NCI-H128 (cell line): Measurements from ENCODE around the gene EIF5A.
"Not testable (repeated sequence)": the region's sequence is repeated elsewhere in the genome, so short reads cannot be mapped to it uniquely, and the experiment has no call there.

Source experiments
- DNase-seq: peaks from one replicate; lab custom pipeline; 2025; ENCODE audit not compliant: unreplicated experiment; lab: John Stamatoyannopoulos, UW

The EIF5A gene

GRCh38 chr17:7329997-7330637, 22.7 kb downstream of the EIF5A start:
- DNase-seq, result no peak

- DNase-seq, result no peak
These were observed 23.2 kb downstream of the EIF5A start for GRCh38 chr17:7330638-7331015.

GRCh38 chr17:7332111-7332510, 24.7 kb downstream of the EIF5A start:
- DNase-seq, result no peak

GRCh38 chr17:7332600-7333069, 25.2 kb downstream of the EIF5A start:
- DNase-seq, result not testable (repeated sequence)

- no peak for DNase-seq
These were observed 27.6 kb downstream of the EIF5A start for GRCh38 chr17:7334938-7335538.

GRCh38 chr17:7335765-7336164, 28.3 kb downstream of the EIF5A start:
- DNase-seq, result not testable (repeated sequence)

GRCh38 chr17:7336240-7337175, 29.1 kb downstream of the EIF5A start, which contains the start of gene ACAP1:
Gene ACAP1, plus strand, starts transcription at chr17:7336529. Its CDS starts 206 bp downstream, at chr17:7336735.
- no peak for DNase-seq

- DNase-seq, result not testable (repeated sequence)
These were observed 30.2 kb downstream of the EIF5A start for GRCh38 chr17:7337600-7337999.

- DNase-seq, result no peak
These were observed 32.8 kb downstream of the EIF5A start for GRCh38 chr17:7340179-7340578.

GRCh38 chr17:7341842-7342241, 34.4 kb downstream of the EIF5A start:
- DNase-seq, result no peak

- DNase-seq, result no peak
These were observed 35.8 kb downstream of the EIF5A start for GRCh38 chr17:7343250-7343649.

- DNase-seq, result no peak
These were observed 39.6 kb downstream of the EIF5A start for GRCh38 chr17:7346761-7347614.

- DNase-seq, result no peak
These were observed 40.4 kb downstream of the EIF5A start for GRCh38 chr17:7347630-7348477.

- no peak for DNase-seq
These were observed 41.2 kb downstream of the EIF5A start for GRCh38 chr17:7348478-7349242.

- no peak for DNase-seq
These were observed 44.5 kb downstream of the EIF5A start, which contains the start of gene KCTD11 for GRCh38 chr17:7351665-7352502. Gene KCTD11, plus strand, starts transcription at chr17:7352162.

- DNase-seq, result no peak
These were observed 45.1 kb downstream of the EIF5A start for GRCh38 chr17:7352503-7352889.

GRCh38 chr17:7352910-7353635, 45.6 kb downstream of the EIF5A start:
- DNase-seq, result no peak
